22Rv1 (cell line): ENCODE data around the gene ABCB7.

Experiments used
- ZFX ChIP-seq: fragments of 450-650 bp; IDR thresholded peaks from 2 replicates; pipeline ENCODE4 v1.6.1; 2017; ENCODE audit warnings: antibody characterized with exemption, borderline replicate concordance
- TF ChIP-seq, protein P1 (sequence below): fragments of 450-650 bp; IDR thresholded peaks from 2 replicates; pipeline ENCODE4 v1.5.1; 2017; ENCODE audit warnings: mild to moderate bottlenecking

- TF ChIP-seq, protein P1, sequence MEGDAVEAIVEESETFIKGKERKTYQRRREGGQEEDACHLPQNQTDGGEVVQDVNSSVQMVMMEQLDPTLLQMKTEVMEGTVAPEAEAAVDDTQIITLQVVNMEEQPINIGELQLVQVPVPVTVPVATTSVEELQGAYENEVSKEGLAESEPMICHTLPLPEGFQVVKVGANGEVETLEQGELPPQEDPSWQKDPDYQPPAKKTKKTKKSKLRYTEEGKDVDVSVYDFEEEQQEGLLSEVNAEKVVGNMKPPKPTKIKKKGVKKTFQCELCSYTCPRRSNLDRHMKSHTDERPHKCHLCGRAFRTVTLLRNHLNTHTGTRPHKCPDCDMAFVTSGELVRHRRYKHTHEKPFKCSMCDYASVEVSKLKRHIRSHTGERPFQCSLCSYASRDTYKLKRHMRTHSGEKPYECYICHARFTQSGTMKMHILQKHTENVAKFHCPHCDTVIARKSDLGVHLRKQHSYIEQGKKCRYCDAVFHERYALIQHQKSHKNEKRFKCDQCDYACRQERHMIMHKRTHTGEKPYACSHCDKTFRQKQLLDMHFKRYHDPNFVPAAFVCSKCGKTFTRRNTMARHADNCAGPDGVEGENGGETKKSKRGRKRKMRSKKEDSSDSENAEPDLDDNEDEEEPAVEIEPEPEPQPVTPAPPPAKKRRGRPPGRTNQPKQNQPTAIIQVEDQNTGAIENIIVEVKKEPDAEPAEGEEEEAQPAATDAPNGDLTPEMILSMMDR: no peak
- no peak for TF ChIP-seq ZFX
Observed at GRCh38 chrX:75106772-75107171, 49.3 kb downstream of the ABCB7 start.
